Thymus (tissue), 11 donors: Measurements from ENCODE around the gene PKDREJ. TPM values are rescaled to one million over a fixed set of nuclear protein-coding genes. Genes with fewer than 3 reads are reported as not detected.

Source experiments
- DNase-seq, 9 donors: peaks; one replicate each; pipeline ENCODE4 v3.0.0-alpha.2; 2013; ENCODE audit warnings: low spot score in 9 of 9, low read depth in 6 of 9, missing footprints in 1 of 9
- H3K27ac ChIP-seq, 2 donors: one replicate each; pipeline ENCODE4 v1.5.1; 2013; ENCODE audit warnings: control low read depth in 1 of 2, low read depth in 1 of 2, low read length in 1 of 2, mild to moderate bottlenecking in 1 of 2, moderate library complexity in 1 of 2
- H3K27me3 ChIP-seq, 2 donors: one replicate each; pipeline ENCODE4 v1.5.1; 2013; ENCODE audit warnings: low read length in 1 of 2; ENCODE audit not compliant: control insufficient read depth in 2 of 2, insufficient read depth in 1 of 2
- H3K36me3 ChIP-seq, 2 donors: one replicate each; pipeline ENCODE4 v1.5.1; 2013; ENCODE audit warnings: low read length in 1 of 2, mild to moderate bottlenecking in 1 of 2, moderate library complexity in 1 of 2; ENCODE audit not compliant: control insufficient read depth in 2 of 2, insufficient read depth in 2 of 2
- H3K4me1 ChIP-seq, 2 donors: one replicate each; pipeline ENCODE4 v1.5.1; 2013; ENCODE audit warnings: low read length in 2 of 2; ENCODE audit not compliant: control insufficient read depth in 2 of 2, insufficient read depth in 2 of 2
- H3K4me3 ChIP-seq, 2 donors: one replicate each; pipeline ENCODE4 v1.5.1; 2013; ENCODE audit warnings: low read length in 2 of 2, control low read depth in 1 of 2, mild to moderate bottlenecking in 1 of 2
- H3K9me3 ChIP-seq, 2 donors: one replicate each; pipeline ENCODE4 v1.5.1; 2013; ENCODE audit warnings: low read length in 1 of 2, mild to moderate bottlenecking in 1 of 2; ENCODE audit not compliant: control insufficient read depth in 2 of 2, insufficient read depth in 1 of 2
- WGBS: extraction: QIAGEN DNeasy Blood & Tissue Kit; methylation state at CpG from one replicate; pipeline ENCODE4 v1.1.7; 2013; 5-methylcytosine and 5-hydroxymethylcytosine counted together
- polyA plus RNA-seq: library from polyadenylated mRNA; stranded (reverse); fragments of 200-250 nt; gene quantifications from one replicate; pipeline ENCODE4 v1.2.3, GENCODE V29; 2013
- total RNA-seq: library from RNA; stranded (reverse); fragments of 120-200 nt; gene quantifications from one replicate; pipeline ENCODE4 v1.2.4, GENCODE V29; 2013
- donor health status: healthy.

PKDREJ gene
- total and polyA plus RNA-seq, 2 donors: 0.02 TPM; not detected in 1

DNA sequence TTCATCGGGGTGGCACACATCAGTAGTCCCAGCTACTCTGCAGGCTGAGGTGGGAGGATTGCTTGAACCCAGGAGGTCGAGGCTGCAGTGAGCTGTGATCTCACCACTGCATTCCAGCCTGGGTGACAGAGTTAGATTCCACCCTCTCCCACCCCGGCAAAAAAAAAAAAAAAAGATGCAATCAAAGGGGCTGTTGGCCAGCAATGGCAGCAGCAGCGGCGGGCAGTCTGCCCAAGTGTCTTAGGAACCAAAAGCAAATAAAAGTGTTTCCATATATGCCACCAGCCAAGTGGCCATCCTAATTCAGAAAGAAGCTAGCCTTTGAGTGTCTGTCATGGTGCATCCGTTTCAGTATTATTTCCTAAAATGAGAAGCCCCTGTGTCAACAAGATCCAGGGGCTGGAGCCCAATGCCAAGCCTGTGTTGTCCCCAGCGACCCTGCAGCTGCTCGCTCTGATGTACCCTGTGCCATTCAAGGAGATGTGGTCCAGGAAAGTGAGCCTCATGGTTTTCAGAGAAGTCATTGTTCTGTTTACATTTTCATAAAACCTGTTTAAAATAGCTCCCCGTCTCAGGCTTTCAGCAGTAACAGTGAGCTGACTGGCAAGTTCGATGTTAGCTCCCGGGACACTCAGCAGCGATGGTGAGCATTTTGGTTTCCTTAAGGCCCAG lies 25.6 kb downstream of the PKDREJ start:
- Histone ChIP-seq H3K4me1 (peaks cover 29 to 64% of the 10 kb centered on the region in 2 donors), H3K27me3 (no peaks in the 10 kb centered on the region), H3K27ac (no peak overlapping the region), H3K4me3 (no peak overlapping the region), H3K9me3 (peaks cover 8 to 11% of the 10 kb centered on the region in 2 donors), H3K36me3 (peaks cover 0 to 23% of the 10 kb centered on the region in 2 donors)
- WGBS: 95% methylated on average over 12 of the region's 12 CpGs
- DNase-seq: no peak

DNA sequence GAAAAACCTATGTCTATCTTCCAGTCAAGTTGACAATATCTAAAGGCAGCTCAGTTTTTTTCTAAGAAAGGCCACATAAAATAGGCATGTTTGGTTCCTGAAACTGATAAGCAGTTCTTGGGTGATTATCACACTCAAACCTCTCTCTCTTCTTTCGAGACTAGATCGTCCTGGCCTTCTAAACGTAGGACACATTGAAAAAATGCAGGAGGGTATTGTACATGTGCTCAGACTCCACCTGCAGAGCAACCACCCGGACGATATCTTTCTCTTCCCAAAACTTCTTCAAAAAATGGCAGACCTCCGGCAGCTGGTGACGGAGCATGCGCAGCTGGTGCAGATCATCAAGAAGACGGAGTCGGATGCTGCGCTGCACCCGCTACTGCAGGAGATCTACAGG lies 28.2 kb downstream of the PKDREJ start:
- no peak for DNase-seq
- 97% methylated on average over 12 of the region's 12 CpGs for WGBS
- no peak overlapping the region for H3K4me3 ChIP-seq
- no peaks in the 10 kb centered on the region for H3K27me3 ChIP-seq
- H3K4me1 ChIP-seq: peaks cover 15 to 45% of the 10 kb centered on the region in 2 donors
- H3K9me3 ChIP-seq: peaks cover 8 to 11% of the 10 kb centered on the region in 2 donors
- no peak overlapping the region for H3K27ac ChIP-seq
- H3K36me3 ChIP-seq: peaks cover 0 to 29% of the 10 kb centered on the region in 2 donors

DNA sequence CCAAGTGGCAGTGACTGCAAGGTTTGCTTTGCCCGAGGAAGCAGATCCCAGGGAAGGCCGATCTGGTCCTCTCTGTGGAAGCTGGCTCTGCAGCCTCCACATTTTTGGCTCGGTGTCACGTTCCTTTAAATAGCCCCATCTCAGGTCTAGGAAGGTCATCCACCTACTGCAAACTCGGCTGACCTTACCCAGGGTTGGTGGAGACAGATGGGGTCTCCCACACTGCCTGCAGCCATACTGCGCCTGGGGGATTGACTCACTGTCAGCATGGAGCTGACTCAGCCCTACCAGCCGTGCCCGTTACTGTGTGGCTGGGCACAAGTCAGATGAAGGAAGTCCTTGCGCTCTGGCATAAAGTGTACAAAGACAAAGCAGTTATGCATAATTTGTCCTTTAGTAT lies 29.9 kb downstream of the PKDREJ start:
- H3K4me3 ChIP-seq: no peak overlapping the region
- peaks cover 0 to 22% of the 10 kb centered on the region in 2 donors for H3K36me3 ChIP-seq
- no peak overlapping the region for H3K27ac ChIP-seq
- no peaks in the 10 kb centered on the region for H3K27me3 ChIP-seq
- WGBS: 57% methylated on average over 9 of the region's 9 CpGs
- peak in 1 of 9 donors; percentile 44 for DNase-seq
- peaks cover 4 to 28% of the 10 kb centered on the region in 2 donors for H3K4me1 ChIP-seq
- H3K9me3 ChIP-seq: peaks cover 4 to 6% of the 10 kb centered on the region in 2 donors

DNA sequence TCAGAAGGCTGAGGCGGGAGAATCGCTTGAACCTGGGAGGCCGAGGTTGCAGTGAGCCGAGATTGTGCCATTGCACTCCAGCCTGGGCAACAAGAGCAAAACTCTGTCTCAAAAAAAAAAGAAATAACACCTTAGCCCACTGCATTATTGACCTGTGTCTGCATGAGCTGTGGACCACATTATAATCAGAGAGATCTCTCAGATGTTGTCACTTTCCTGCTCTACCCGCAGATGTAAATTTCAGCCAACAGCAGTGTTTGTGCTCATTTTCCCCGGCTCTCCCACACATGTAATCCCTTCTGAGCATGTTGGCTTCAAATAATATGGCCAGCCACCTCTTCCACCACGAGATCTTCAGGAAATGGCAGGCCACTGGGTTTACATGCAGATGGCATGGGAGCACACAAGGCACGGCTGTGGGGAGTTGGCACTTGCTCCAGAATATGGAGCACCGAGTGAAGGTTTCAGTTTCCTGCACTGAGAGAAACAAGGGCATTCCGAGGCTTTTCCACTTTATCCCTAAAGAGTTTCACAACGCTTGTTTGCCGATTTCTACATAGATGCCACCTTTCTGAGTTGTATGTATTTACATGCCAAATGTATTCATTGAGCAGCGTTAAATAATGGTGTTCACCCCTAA lies 32.8 kb downstream of the PKDREJ start:
- peaks cover 4 to 12% of the 10 kb centered on the region in 2 donors for H3K4me1 ChIP-seq
- 81% methylated on average over 13 of the region's 13 CpGs for WGBS

DNA sequence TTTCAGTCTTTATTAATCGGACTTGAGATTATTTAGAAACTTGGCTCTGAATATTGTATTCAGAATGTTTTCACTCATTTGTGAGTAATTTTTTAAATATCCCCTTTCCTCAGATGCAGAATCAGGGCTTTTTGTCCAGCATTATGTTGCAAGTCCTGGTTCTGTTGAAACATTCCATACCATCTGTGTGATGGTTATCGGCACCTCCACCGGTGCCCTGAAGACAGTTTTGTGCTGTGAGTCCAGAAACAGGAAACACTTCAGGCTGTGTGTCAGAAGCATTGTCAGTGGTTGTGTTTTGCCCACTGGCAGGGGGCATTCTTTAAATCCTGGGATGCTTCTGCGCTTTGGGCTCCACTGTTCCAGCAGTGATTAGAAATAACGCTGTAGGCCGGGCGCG lies 33.4 kb downstream of the PKDREJ start:
- Histone ChIP-seq H3K27me3 (no peaks in the 10 kb centered on the region), H3K27ac (no peak overlapping the region), H3K36me3 (peaks cover 0 to 10% of the 10 kb centered on the region in 2 donors), H3K4me1 (peaks cover 4 to 7% of the 10 kb centered on the region in 2 donors), H3K4me3 (no peak overlapping the region), H3K9me3 (no peaks in the 10 kb centered on the region)
- 97% methylated on average over 8 of the region's 8 CpGs for WGBS
- no peak for DNase-seq

More for the DNA sequence above, 32.8 kb downstream of the PKDREJ start:
- no peaks in the 10 kb centered on the region for H3K27me3 ChIP-seq
- DNase-seq: no peak
- H3K9me3 ChIP-seq: no peaks in the 10 kb centered on the region
- H3K27ac ChIP-seq: no peak overlapping the region
- H3K4me3 ChIP-seq: no peak overlapping the region
- H3K36me3 ChIP-seq: peaks cover 0 to 14% of the 10 kb centered on the region in 2 donors

DNA sequence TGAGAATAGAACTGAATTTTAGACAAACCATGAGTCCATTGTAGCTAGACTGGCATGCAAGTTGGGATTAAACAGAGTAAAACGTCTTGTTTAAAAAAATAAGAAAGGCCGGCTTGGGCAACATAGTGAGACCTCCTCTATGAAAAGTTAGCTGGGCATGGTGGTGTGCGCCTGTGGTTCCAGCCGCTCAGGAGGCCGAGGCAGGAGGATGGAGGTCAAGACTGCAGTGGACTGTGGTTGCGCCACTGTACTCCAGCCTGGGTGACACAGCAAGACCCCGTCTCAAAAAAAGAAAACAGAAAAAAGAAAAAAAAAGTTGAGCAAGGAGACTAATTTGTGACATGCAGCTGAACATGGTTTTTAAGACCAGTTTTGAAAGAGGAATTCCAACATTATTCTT lies 36.6 kb downstream of the PKDREJ start:
- DNase-seq: no peak

DNA sequence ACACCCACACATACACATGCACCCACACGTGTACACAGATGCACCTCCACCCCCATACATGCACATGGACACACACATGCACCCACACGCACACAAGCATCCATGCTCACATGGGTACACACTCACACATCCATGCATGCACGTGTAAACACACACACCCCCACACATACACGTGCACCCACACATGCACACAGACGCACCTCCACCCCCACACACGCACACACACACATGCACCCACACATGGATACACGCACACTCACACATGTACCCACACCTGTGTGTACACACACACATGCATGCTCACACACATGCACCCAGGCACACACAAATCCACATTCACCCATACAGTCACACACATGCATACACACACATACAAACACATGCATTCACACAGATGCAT lies 37.5 kb downstream of the PKDREJ start:
- Histone ChIP-seq H3K27ac (no peak overlapping the region), H3K36me3 (peaks cover 0 to 15% of the 10 kb centered on the region in 2 donors), H3K27me3 (no peaks in the 10 kb centered on the region), H3K4me1 (peaks cover 0 to 3% of the 10 kb centered on the region in 2 donors), H3K4me3 (no peak overlapping the region), H3K9me3 (no peaks in the 10 kb centered on the region)
- WGBS: 98% methylated on average over 7 of the region's 7 CpGs
- no peak for DNase-seq

More for the DNA sequence above, 36.6 kb downstream of the PKDREJ start:
- Histone ChIP-seq H3K9me3 (no peaks in the 10 kb centered on the region), H3K4me1 (peaks cover 0 to 3% of the 10 kb centered on the region in 2 donors), H3K36me3 (peaks cover 0 to 13% of the 10 kb centered on the region in 2 donors), H3K27ac (no peak overlapping the region), H3K4me3 (no peak overlapping the region), H3K27me3 (no peaks in the 10 kb centered on the region)
- WGBS: 98% methylated on average over 7 of the region's 7 CpGs

DNA sequence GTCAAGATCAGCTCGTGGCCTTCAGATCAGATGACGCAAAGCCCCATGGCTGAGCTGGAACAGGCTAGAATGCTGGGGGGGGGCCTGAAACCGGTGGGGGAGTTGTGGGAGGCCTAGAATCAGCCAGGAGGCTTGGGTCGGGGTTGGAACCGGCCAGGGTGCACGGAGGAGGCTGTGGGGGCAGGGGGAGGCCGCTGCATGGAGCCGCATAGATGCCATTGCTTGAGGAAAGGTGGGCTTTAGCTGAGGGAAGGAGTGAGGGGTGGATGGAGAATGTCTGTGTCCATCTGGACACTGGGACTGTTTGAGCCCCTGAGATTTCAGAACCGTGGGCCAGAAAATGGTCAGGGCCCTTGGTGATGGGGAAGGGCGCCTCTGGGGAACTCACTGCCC lies 38.2 kb downstream of the PKDREJ start:
- no peak overlapping the region for H3K27ac ChIP-seq
- 97% methylated on average over 10 of the region's 10 CpGs for WGBS
- no peak for DNase-seq
- H3K36me3 ChIP-seq: peaks cover 0 to 16% of the 10 kb centered on the region in 2 donors
- H3K27me3 ChIP-seq: no peaks in the 10 kb centered on the region
- no peak overlapping the region for H3K4me3 ChIP-seq
- no peaks in the 10 kb centered on the region for H3K9me3 ChIP-seq
- peaks cover 0 to 2% of the 10 kb centered on the region in 2 donors for H3K4me1 ChIP-seq
